Effector memory CD4-positive, alpha-beta T cell (primary cell): Measurements from ENCODE around the gene ATP2B3.

ENCODE experiments used
- DNase-seq, 3 donors: peaks; one replicate each; pipeline ENCODE4 v3.0.0-alpha.2; 2020
- H3K27ac ChIP-seq: 2 replicates; pipeline ENCODE4 v1.7.0; 2013; ENCODE audit warnings: mild to moderate bottlenecking, low read length, moderate library complexity; ENCODE audit not compliant: insufficient read depth, poor library complexity, severe bottlenecking
- H3K27me3 ChIP-seq: replicated peaks from 2 replicates; pipeline ENCODE4 v1.7.0; 2013; ENCODE audit warnings: mild to moderate bottlenecking, low read length; ENCODE audit not compliant: insufficient read depth, control insufficient read depth, poor library complexity, severe bottlenecking
- H3K36me3 ChIP-seq: 2 replicates; pipeline ENCODE4 v1.7.0; 2013; ENCODE audit warnings: mild to moderate bottlenecking, low read length, moderate library complexity; ENCODE audit not compliant: control insufficient read depth, insufficient read depth
- H3K4me1 ChIP-seq: 2 replicates; pipeline ENCODE4 v1.7.0; 2013; ENCODE audit warnings: low read length, mild to moderate bottlenecking; ENCODE audit not compliant: control insufficient read depth, insufficient read depth, poor library complexity, severe bottlenecking
- H3K4me3 ChIP-seq: 2 replicates; pipeline ENCODE4 v1.7.0; 2013; ENCODE audit warnings: low read length, low read depth, mild to moderate bottlenecking; ENCODE audit not compliant: insufficient read depth, poor library complexity, severe bottlenecking
- H3K9me3 ChIP-seq: 2 replicates; pipeline ENCODE4 v1.7.0; 2013; ENCODE audit warnings: mild to moderate bottlenecking, low read length, moderate library complexity; ENCODE audit not compliant: control insufficient read depth

Gene ATP2B3

GRCh38 chrX:153578200-153578835 is 60.9 kb downstream of the ATP2B3 start:
- H3K9me3 ChIP-seq, result no peaks in the 10 kb centered on the region
- H3K4me3 ChIP-seq, result no peak overlapping the region
- H3K4me1 ChIP-seq, result no peaks in the 10 kb centered on the region
- DNase-seq, result no peak
- no peaks in the 10 kb centered on the region for H3K36me3 ChIP-seq
- no peaks in the 10 kb centered on the region for H3K27me3 ChIP-seq
- no peak overlapping the region for H3K27ac ChIP-seq

DNA sequence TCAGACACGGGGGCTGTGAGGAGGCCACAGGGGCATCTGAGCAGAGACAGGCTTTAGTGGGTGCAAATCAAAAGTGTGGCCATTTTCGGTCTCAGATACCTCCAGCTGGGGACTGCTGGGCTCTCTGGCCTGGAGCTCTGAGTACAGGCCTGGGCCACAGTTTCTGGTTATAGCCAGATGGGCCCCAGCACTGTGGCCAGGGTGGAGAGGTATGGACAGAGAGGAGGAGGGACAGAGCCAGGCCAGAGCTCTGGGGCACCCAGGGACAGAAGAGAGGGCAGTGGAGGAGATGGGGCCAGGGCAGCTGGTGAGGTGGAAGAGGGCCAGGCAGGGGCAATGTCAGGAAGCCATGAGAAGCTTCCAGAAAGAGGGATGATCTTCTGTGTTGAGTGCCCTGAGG is 61.4 kb downstream of the ATP2B3 start:
- H3K4me3 ChIP-seq, result no peak overlapping the region
- no peak overlapping the region for H3K27ac ChIP-seq
- H3K9me3 ChIP-seq, result no peaks in the 10 kb centered on the region
- peaks cover 4% of the 10 kb centered on the region for H3K4me1 ChIP-seq
- no peaks in the 10 kb centered on the region for H3K27me3 ChIP-seq
- no peak for DNase-seq
- H3K36me3 ChIP-seq, result no peaks in the 10 kb centered on the region

- H3K27ac ChIP-seq, result no peak overlapping the region
- H3K36me3 ChIP-seq, result no peaks in the 10 kb centered on the region
- no peaks in the 10 kb centered on the region for H3K9me3 ChIP-seq
- H3K4me3 ChIP-seq, result no peak overlapping the region
- no peak for DNase-seq
- no peaks in the 10 kb centered on the region for H3K27me3 ChIP-seq
- peaks cover 4% of the 10 kb centered on the region for H3K4me1 ChIP-seq
Observed at GRCh38 chrX:153580700-153581386, 63.4 kb downstream of the ATP2B3 start.

GRCh38 chrX:153582896-153583295 is 65.5 kb downstream of the ATP2B3 start:
- peak; percentile 15 to 52 (median 51) for DNase-seq
- peaks cover 4% of the 10 kb centered on the region for H3K4me1 ChIP-seq
- no peaks in the 10 kb centered on the region for H3K9me3 ChIP-seq
- H3K27ac ChIP-seq, result no peak overlapping the region
- H3K27me3 ChIP-seq, result no peaks in the 10 kb centered on the region
- H3K36me3 ChIP-seq, result peaks cover 9% of the 10 kb centered on the region
- peak overlapping the region; percentile 24 for H3K4me3 ChIP-seq

DNA sequence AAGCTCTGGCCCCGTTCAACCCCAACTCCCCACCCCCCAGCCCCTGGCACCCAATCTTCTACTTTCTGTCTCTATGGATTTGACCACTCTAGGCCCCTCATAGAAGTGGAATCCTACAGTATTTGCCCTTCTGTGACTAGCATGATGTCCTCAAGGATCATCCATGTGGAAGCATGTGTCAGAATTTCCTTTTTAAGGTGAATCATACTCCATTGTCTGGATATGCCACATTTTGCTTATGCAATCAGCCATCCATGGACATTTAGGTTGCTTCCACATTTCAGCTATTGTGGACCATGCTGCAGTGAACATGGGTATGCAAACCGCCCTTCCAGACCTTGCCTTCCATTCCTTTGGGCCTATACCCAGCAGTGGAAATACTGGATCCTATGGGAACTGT is 66.0 kb downstream of the ATP2B3 start:
- DNase-seq, result no peak
- peaks cover 4% of the 10 kb centered on the region for H3K4me1 ChIP-seq
- no peak overlapping the region for H3K4me3 ChIP-seq
- H3K27ac ChIP-seq, result no peak overlapping the region
- H3K36me3 ChIP-seq, result peaks cover 13% of the 10 kb centered on the region
- no peaks in the 10 kb centered on the region for H3K9me3 ChIP-seq
- no peaks in the 10 kb centered on the region for H3K27me3 ChIP-seq

DNA sequence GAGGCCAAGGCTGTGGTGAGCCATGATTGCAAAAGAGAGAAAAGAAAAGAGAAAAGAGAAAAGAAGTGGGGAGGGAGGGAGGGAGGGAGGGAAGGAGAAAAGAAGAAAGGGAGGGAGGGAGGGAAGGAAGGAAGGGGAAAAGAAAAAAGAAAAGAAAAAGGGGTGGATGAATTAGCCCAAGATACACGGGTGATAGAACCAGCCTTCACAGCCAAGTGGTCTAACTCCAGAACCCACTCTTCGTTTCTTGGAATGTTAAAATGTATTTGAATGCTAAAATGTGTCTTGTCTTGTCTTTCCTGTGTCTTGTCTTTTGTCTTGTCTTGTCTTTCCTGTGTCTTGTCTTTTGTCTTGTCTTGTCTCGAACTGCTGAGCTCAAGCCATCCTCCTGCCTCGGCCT is 68.4 kb downstream of the ATP2B3 start:
- no peak overlapping the region for H3K4me3 ChIP-seq
- DNase-seq, result no peak
- no peak overlapping the region for H3K27ac ChIP-seq
- peaks cover 4% of the 10 kb centered on the region for H3K4me1 ChIP-seq
- no peaks in the 10 kb centered on the region for H3K27me3 ChIP-seq
- peaks cover 25% of the 10 kb centered on the region for H3K36me3 ChIP-seq
- H3K9me3 ChIP-seq, result no peaks in the 10 kb centered on the region

- DNase-seq, result no peak
- peaks cover 25% of the 10 kb centered on the region for H3K36me3 ChIP-seq
- H3K9me3 ChIP-seq, result no peaks in the 10 kb centered on the region
- H3K4me1 ChIP-seq, result peaks cover 4% of the 10 kb centered on the region
- H3K4me3 ChIP-seq, result no peak overlapping the region
- H3K27ac ChIP-seq, result no peak overlapping the region
- H3K27me3 ChIP-seq, result no peaks in the 10 kb centered on the region
Observed at GRCh38 chrX:153587342-153587741, 69.9 kb downstream of the ATP2B3 start.

- Histone ChIP-seq H3K27ac (no peak overlapping the region), H3K36me3 (peaks cover 31% of the 10 kb centered on the region), H3K4me1 (peaks cover 4% of the 10 kb centered on the region), H3K27me3 (no peaks in the 10 kb centered on the region), H3K4me3 (no peak overlapping the region), H3K9me3 (no peaks in the 10 kb centered on the region)
- DNase-seq, result no peak
Observed at GRCh38 chrX:153588021-153588781, 70.8 kb downstream of the ATP2B3 start.

- H3K27me3 ChIP-seq, result no peaks in the 10 kb centered on the region
- no peak overlapping the region for H3K27ac ChIP-seq
- H3K9me3 ChIP-seq, result no peaks in the 10 kb centered on the region
- peaks cover 38% of the 10 kb centered on the region for H3K36me3 ChIP-seq
- no peak for DNase-seq
- H3K4me3 ChIP-seq, result no peak overlapping the region
- no peaks in the 10 kb centered on the region for H3K4me1 ChIP-seq
Observed at GRCh38 chrX:153588782-153589446, 71.5 kb downstream of the ATP2B3 start.
